ENCODE results near the gene MRRF. TPM values are rescaled to one million over a fixed set of nuclear protein-coding genes. Genes with fewer than 3 reads are reported as not detected.

MRRF gene
- total and polyA plus RNA-seq, 2 of the 4 experiments (the other 2 are of a cell fraction), result 32.1 to 38.0 TPM

GRCh38 chr9:122371846-122372245, 107.2 kb downstream of the MRRF start:
- ChIA-PET CTCF (no interaction called here), POLR2A (ENCODE audit: unreplicated experiment) (no interaction called here)
- in situ Hi-C loops (cut with MboI; ENCODE audit: low sequenced_read_pairs), result loop anchor here (10.0 kb wide), 1 partner anchor 443 kb away; no protein-coding TSS in a partner anchor
- Histone ChIP-seq H3K4me3 (ENCODE audit: insufficient read depth, low read depth, low read length) (peak overlapping the region; percentile 81), H4K20me1 (ENCODE audit: insufficient read depth, low read length) (no peaks in the 10 kb centered on the region), H2BK15ac (ENCODE audit: low read depth, low read length) (peak overlapping the region; percentile 37; the same call in 2 of the 3 replicates), H2AFZ (replicated peaks; ENCODE audit: low read length, poor library complexity) (peak overlapping the region; percentile 89), H3K56ac (ENCODE audit: extremely low read depth, insufficient read depth, low read length) (peak overlapping the region; percentile 34; the same call in 1 of the 2 replicates), H4K5ac (ENCODE audit: low read depth, low read length) (peak overlapping the region; percentile 31; the same call in 1 of the 2 replicates), H2BK20ac (ENCODE audit: low read depth, low read length) (peak overlapping the region; percentile 29), H4K91ac (ENCODE audit: insufficient read depth, low read depth, low read length) (peak overlapping the region; percentile 50), H3K23ac (ENCODE audit: low read depth, low read length) (peak overlapping the region; percentile 72), H4K8ac (ENCODE audit: low read depth in 2 of 2, low read length in 2 of 2) (peak overlapping the region; percentile 45 to 94; a peak in 3 of 4 replicates), H3K9ac (ENCODE audit: low read depth, low read length) (peak overlapping the region; percentile 71), H3K18ac (ENCODE audit: low read depth, low read length) (peak overlapping the region; percentile 21; the same call in 1 of the 2 replicates), H2AK9ac (replicated peaks; ENCODE audit: low read depth, low read length, poor library complexity) (peak overlapping the region; percentile 86), H3K27me3 (ENCODE audit: control insufficient read depth, insufficient read depth, low read length) (no peaks in the 10 kb centered on the region), H3K4me2 (ENCODE audit: low read depth, low read length) (peak overlapping the region; percentile 89), H2BK120ac (ENCODE audit: low read depth, low read length) (peak overlapping the region; percentile 64), H3K14ac (replicated peaks; ENCODE audit: low read depth, low read length) (peak overlapping the region; percentile 77), H3K79me1 (ENCODE audit: low read depth in 1 of 2, low read length in 2 of 2) (peaks cover 35 to 57% of the 10 kb centered on the region in 2 experiments; a peak in 3 of 4 replicates), H3K9me3 (ENCODE audit: control insufficient read depth, insufficient read depth, low read length) (no peaks in the 10 kb centered on the region), H3K4ac (ENCODE audit: low read depth, low read length) (peak overlapping the region; percentile 72), H3K4me1 (ENCODE audit: control insufficient read depth, insufficient read depth, low read length) (peaks cover 42% of the 10 kb centered on the region), H3K36me3 (ENCODE audit: control insufficient read depth, insufficient read depth, low read length) (peaks cover 5% of the 10 kb centered on the region), H3K27ac (ENCODE audit: insufficient read depth, low read length) (peak overlapping the region; percentile 61), H2BK5ac (ENCODE audit: low read depth, low read length, poor library complexity, severe bottlenecking) (no peak overlapping the region), H3K9me1 (ENCODE audit: insufficient read depth, low read length) (peaks cover 34% of the 10 kb centered on the region), H2AK5ac (ENCODE audit: low read depth, low read length) (peak overlapping the region; percentile 80)
- BruUV-seq (replicated peaks), result no TSS peak
- DNase-seq (no peak), ATAC-seq (ENCODE audit: low read depth) (no peak)
- TF ChIP-seq MAFK (IDR thresholded peaks at IDR 0.05; ENCODE audit: low read depth, low read length) (no peak), NFE2L2 (IDR thresholded peaks at IDR 0.05; ENCODE audit: low read depth, low read length) (no peak), MXI1 (IDR thresholded peaks at IDR 0.05; ENCODE audit: borderline replicate concordance, low read depth, low read length) (no peak), CTCF (conservative IDR thresholded peaks at IDR 0.05; ENCODE audit: low read depth, low read length) (no peak), RAD21 (IDR thresholded peaks at IDR 0.05; ENCODE audit: low read length) (no peak), BHLHE40 (IDR thresholded peaks at IDR 0.05; ENCODE audit: low read depth, low read length) (no peak), MAZ (IDR thresholded peaks at IDR 0.05; ENCODE audit: borderline replicate concordance, low read depth, low read length) (no peak), CHD1 (IDR thresholded peaks at IDR 0.05; ENCODE audit: low read depth, low read length) (no peak), FOS (IDR thresholded peaks at IDR 0.05; ENCODE audit: low read depth, low read length) (no peak), SMC3 (IDR thresholded peaks at IDR 0.05; ENCODE audit: low read depth, low read length) (no peak), CEBPB (IDR thresholded peaks at IDR 0.05; ENCODE audit: low read depth, low read length) (no peak)
- no CpG with 5 or more reads among the region's 8 CpGs for WGBS, 2 experiments (ENCODE audit: extremely low coverage in 2 of 2, insufficient read length in 1 of 2)
- dilution Hi-C loops (cut with HindIII; ENCODE audit: low sequenced_read_pairs, unreplicated experiment), result no loop called here
- intact Hi-C loops (cut with micrococcal nuclease), result no loop called here

Measured in IMR-90 (cell line).